Measurements from ENCODE around the gene XCR1.

XCR1 gene

DNA sequence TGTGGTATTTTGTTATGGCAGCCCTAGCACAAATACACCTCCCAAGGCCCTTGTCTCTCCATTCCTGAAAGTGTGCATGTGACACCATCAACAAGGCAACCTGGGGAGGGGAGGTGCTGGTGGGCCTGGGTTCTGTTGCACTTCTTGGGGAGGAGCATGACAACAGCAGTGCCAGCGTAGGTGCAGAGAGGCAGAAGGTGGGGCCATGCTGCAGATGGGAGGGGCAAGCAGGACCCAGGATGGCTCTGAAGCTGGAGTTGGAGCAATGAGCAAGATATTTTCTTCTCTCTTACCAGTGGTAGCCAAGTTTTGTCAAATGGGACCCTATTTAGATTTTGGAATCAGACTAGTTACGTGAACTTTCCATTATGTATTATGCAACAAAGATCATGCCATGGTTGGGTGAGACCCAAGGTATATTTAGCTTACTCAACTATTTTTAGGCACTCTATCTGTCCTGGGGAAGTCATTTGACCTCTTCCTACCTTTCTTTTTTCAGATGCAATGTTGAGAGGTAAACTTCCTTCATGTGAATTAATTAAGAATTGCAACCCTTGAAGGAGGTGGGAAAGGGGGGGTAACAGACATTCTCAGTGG, 35.1 kb downstream of the XCR1 start:
- TF ChIP-seq, protein P1, sequence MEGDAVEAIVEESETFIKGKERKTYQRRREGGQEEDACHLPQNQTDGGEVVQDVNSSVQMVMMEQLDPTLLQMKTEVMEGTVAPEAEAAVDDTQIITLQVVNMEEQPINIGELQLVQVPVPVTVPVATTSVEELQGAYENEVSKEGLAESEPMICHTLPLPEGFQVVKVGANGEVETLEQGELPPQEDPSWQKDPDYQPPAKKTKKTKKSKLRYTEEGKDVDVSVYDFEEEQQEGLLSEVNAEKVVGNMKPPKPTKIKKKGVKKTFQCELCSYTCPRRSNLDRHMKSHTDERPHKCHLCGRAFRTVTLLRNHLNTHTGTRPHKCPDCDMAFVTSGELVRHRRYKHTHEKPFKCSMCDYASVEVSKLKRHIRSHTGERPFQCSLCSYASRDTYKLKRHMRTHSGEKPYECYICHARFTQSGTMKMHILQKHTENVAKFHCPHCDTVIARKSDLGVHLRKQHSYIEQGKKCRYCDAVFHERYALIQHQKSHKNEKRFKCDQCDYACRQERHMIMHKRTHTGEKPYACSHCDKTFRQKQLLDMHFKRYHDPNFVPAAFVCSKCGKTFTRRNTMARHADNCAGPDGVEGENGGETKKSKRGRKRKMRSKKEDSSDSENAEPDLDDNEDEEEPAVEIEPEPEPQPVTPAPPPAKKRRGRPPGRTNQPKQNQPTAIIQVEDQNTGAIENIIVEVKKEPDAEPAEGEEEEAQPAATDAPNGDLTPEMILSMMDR (conservative IDR thresholded peaks at IDR 0.05; ENCODE audit: low read length), result no peak
- H3K4me3 ChIP-seq (ENCODE audit: low read length), result no peak overlapping the region
- no peak for DNase-seq (ENCODE audit: low read depth)

DNA sequence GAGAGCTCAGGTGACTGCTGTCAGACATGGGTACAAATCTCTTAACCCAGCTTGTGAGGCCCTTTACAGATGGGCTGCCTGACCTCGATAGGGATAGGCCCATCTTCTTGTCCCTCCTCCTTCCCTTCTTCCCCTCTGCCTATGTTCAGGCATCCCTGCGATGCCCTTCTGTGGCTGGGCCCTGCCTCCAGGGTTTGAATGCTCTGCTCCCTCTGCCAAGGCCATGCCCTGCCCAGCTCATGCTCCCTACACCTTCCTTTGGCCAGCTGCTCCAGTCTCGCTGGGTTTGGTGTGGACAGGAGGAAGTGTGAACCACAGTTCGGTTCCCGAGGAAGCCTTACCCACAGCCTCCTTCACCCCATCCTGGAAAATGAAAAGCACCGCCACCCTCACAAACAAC, 35.9 kb downstream of the XCR1 start:
- DNase-seq (ENCODE audit: low read depth), result no peak
- no peak overlapping the region for H3K4me3 ChIP-seq (ENCODE audit: low read length)
- TF ChIP-seq, protein P1 (conservative IDR thresholded peaks at IDR 0.05; ENCODE audit: low read length), result no peak

DNA sequence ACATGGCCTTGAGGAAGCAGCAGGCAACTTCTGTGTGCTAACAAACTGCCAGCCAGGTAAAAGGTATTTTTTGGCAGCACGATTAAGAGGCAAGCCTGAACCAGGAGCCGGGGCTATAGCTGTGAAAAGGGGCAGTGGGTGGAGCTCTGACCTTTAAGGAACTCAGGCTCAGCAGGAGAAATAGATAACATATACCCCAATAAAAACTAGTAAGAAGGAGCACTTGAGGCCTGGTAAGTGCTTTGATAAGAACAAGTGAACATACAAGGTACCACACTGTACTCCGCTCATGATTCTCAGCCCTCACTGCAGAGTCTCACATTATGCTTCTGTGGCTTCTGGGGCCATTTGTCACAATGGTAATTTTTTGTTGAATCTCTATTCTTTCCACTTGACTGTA, 37.1 kb downstream of the XCR1 start:
- H3K4me3 ChIP-seq (ENCODE audit: low read length), result no peak overlapping the region
- no peak for DNase-seq (ENCODE audit: low read depth)
- TF ChIP-seq, protein P1 (conservative IDR thresholded peaks at IDR 0.05; ENCODE audit: low read length), result no peak

DNA sequence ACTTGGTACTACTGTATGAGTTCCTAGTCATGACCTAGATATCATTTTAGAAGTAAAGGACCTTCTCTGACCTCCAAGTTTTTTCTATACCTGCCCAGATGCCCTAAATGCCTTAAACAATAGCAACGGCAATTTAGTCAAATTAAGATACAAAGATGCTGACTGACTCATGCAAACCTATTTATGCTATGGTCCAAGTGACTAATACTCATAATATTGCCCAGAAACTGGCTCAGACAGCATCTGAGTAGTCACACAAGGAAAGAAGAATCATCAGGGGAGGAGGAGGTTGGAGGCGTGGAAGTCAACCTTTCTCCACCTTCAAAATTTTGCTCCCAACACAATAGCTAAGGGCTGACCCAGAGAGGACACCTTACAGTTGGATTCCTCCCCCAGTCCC, 38.5 kb downstream of the XCR1 start:
- no peak overlapping the region for H3K4me3 ChIP-seq (ENCODE audit: low read length)
- DNase-seq (ENCODE audit: low read depth), result peak; percentile 78
- TF ChIP-seq, protein P1 (conservative IDR thresholded peaks at IDR 0.05; ENCODE audit: low read length), result no peak

DNA sequence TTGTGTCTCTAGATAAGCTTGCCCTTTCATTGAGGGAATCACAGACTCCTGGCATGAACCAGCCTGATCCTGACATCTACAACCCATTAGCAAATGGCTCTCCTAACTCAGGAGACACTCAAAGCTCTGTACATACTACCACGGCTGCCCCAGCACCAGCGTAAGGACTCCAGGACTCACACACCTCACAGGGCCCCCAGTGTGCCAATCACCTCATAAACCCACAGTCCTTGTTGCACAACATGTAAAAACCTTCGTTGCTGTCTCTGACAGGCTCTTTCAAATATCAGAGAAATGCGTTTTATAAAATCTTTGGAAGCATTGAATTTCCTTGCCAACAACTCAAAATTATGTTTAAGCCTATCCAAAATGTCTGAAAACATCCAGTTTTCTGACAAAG, 38.9 kb downstream of the XCR1 start:
- no peak for DNase-seq (ENCODE audit: low read depth)
- TF ChIP-seq, protein P1 (conservative IDR thresholded peaks at IDR 0.05; ENCODE audit: low read length), result no peak

DNA sequence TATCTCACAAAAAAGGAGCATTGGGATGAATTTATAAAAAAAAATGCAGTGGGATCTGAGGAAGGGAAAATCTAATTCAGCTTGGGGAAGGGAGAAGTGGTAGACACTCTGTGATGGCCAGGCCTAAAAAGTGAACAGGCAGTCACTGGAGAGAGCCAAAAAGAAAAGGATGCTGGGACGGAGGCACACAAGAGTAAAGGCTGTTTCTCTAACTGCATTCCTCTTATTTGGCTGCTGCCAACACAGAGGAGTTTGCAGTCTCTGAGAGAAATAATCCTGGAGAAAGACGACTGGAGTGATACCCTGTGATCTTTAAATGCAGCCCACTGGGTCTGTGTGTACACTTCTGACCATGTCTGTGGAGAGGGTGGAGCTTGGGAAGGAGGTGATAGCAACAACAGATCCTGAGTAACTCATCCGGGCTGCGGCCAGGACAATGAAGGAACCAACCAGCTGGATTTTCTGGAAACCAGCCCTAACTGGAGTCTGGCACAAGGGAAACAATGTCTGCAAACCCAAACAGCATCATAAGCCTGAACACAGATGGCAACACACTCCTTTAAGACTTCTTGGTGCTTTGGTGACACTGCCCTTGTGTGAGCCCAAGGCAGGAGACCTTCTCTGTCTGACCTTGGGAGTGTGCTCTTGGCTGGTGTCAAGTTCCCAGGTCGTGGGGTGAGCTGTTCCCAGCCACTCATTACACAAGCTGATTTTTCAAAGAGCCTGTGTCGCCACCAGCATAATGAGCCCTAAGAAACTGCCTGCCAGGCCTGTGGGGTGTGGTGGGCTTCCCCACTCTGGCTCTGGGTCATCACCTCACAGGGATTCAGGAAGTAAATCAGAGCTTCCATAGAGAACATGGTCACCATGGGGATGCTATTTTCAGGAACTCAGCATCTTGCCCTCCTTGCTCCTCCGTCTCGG, 39.7 kb downstream of the XCR1 start:
- TF ChIP-seq, protein P1 (conservative IDR thresholded peaks at IDR 0.05; ENCODE audit: low read length), result no peak
- DNase-seq (ENCODE audit: low read depth), result peak; percentile 81
- H3K4me3 ChIP-seq (ENCODE audit: low read length), result no peak overlapping the region

More for the DNA sequence above, 38.9 kb downstream of the XCR1 start:
- H3K4me3 ChIP-seq (ENCODE audit: low read length), result no peak overlapping the region
